Neural progenitor cell (in vitro differentiated cells): ENCODE results near the gene PLPPR3.

Experiments
- CTCF ChIP-seq: fragments of 200-600 bp; sonication (generic); IDR thresholded peaks from 2 replicates; pipeline ENCODE4 v1.5.1; 2017; ENCODE audit warnings: antibody characterized with exemption, mild to moderate bottlenecking
- EZH2phosphoT487 ChIP-seq: fragments of 200-600 bp; sonication (generic); IDR thresholded peaks from 2 replicates; pipeline ENCODE4 v1.6.1; 2017; ENCODE audit warnings: antibody characterized with exemption

GRCh38 chr19:801030-801860 is 20.5 kb downstream of the PLPPR3 start:
- TF ChIP-seq CTCF, result no peak
- no peak for TF ChIP-seq EZH2phosphoT487
